B cell (primary cell): Measurements from ENCODE around the gene DGUOK. TPM values are rescaled to one million over a fixed set of nuclear protein-coding genes. Genes with fewer than 3 reads are reported as not detected.
A peak's percentile ranks its signal among the peaks of the same experiment; 100 is the strongest.

Experiments used
- ATAC-seq: fragments of 200-7000 bp; cut with Tn5 transposase; one replicate; pipeline ENCODE4 v1.10.0; 2021; ENCODE audit warnings: low read depth, mild to moderate bottlenecking, moderate number of reproducible peaks, moderate library complexity
- CTCF ChIA-PET: fragments of 350-600 bp; sonication (Branson Sonifier 250); formaldehyde crosslinking; loops from one replicate; lab custom pipeline; 2021; ENCODE audit warnings: antibody characterized with exemption, inconsistent platforms; lab: Charles Lee
- POLR2A ChIA-PET: fragments of 350-600 bp; sonication (Branson Sonifier 250); formaldehyde crosslinking; loops from one replicate; lab custom pipeline; 2021; ENCODE audit warnings: antibody characterized with exemption; lab: Charles Lee
- DNase-seq: peaks from one replicate; pipeline ENCODE4 v3.0.0; 2013
- H2AFZ ChIP-seq: 2 replicates; pipeline ENCODE4 v1.6.1; 2012; ENCODE audit warnings: mild to moderate bottlenecking, low read depth, low read length; ENCODE audit not compliant: insufficient read depth, poor library complexity, severe bottlenecking
- H3K27ac ChIP-seq, 2 donors: 1 replicate in 1 of 2; 2 replicates in 1 of 2; pipeline ENCODE4 v1.5.1; 2012 to 2013; ENCODE audit warnings: low read length in 2 of 2, mild to moderate bottlenecking in 2 of 2, moderate library complexity in 1 of 2
- H3K27me3 ChIP-seq, 4 experiments: fragments of 200-600 bp in 1 of 4; sonication (generic) in 1 of 4; replicated peaks in 1 of 4; 1 replicate in 2 of 4; 2 replicates in 2 of 4; pipeline versions ENCODE4 v1.6.1 to v1.7.0; 2013 to 2016; ENCODE audit warnings: low read length in 3 of 4, mild to moderate bottlenecking in 2 of 4, mixed read lengths in 1 of 4, moderate library complexity in 1 of 4; ENCODE audit not compliant: insufficient read depth in 4 of 4, control insufficient read depth in 3 of 4; ENCODE audit errors: control extremely low read depth in 1 of 4
- H3K36me3 ChIP-seq, 2 experiments: replicated peaks in 1 of 2; 1 replicate in 1 of 2; 2 replicates in 1 of 2; pipeline versions ENCODE4 v1.6.1 to v1.7.1; 2013; ENCODE audit warnings: low read length in 1 of 2; ENCODE audit not compliant: insufficient read depth in 2 of 2, control insufficient read depth in 1 of 2; ENCODE audit errors: control extremely low read depth in 1 of 2, extremely low read depth in 1 of 2
- H3K4me1 ChIP-seq, 2 donors: fragments of 200-600 bp in 1 of 2; sonication (generic) in 1 of 2; 1 replicate in 1 of 2; 2 replicates in 1 of 2; pipeline versions ENCODE4 v1.5.1 to v1.6.1; 2013 to 2017; ENCODE audit warnings: low read length in 2 of 2; ENCODE audit not compliant: control insufficient read depth in 2 of 2, insufficient read depth in 2 of 2
- H3K4me2 ChIP-seq: replicated peaks from 2 replicates; pipeline ENCODE3; 2012; ENCODE audit warnings: mild to moderate bottlenecking, low read depth, low read length; ENCODE audit not compliant: poor library complexity, severe bottlenecking
- H3K4me3 ChIP-seq, 5 experiments: fragments of 200-600 bp in 1 of 5; sonication (generic) in 1 of 5; 1 replicate in 3 of 5; 2 replicates in 2 of 5; pipeline versions ENCODE4 v1.5.1 to v1.7.0; 2011 to 2016; ENCODE audit warnings: low read length in 4 of 5, mild to moderate bottlenecking in 4 of 5, low read depth in 2 of 5, control low read depth in 1 of 5, moderate library complexity in 1 of 5; ENCODE audit not compliant: insufficient read depth in 1 of 5; ENCODE audit errors: control extremely low read depth in 1 of 5, extremely low read depth in 1 of 5
- H3K79me2 ChIP-seq: fragments of 200-600 bp; sonication (generic); one replicate; pipeline ENCODE4 v1.6.0; 2016; ENCODE audit warnings: low read length; ENCODE audit not compliant: control insufficient read depth, insufficient read depth
- H3K9ac ChIP-seq: fragments of 200-600 bp; sonication (generic); 2 replicates; pipeline ENCODE4 v1.6.1; 2017; ENCODE audit warnings: mild to moderate bottlenecking, low read length, moderate library complexity
- H3K9me3 ChIP-seq, 3 donors: one replicate each; pipeline versions ENCODE4 v1.6.1 to v1.7.1; 2013; ENCODE audit warnings: low read length in 2 of 3; ENCODE audit not compliant: control insufficient read depth in 2 of 3, insufficient read depth in 1 of 3; ENCODE audit errors: control extremely low read depth in 1 of 3
- H4K20me1 ChIP-seq: 2 replicates; pipeline ENCODE4 v1.6.0; 2012; ENCODE audit warnings: mild to moderate bottlenecking, low read length; ENCODE audit not compliant: insufficient read depth, control insufficient read depth, poor library complexity, severe bottlenecking
- H3K27ac Mint-ChIP-seq: one replicate; pipeline ENCODE4 v1.8.0; 2021; ENCODE audit warnings: mixed read lengths
- H3K27me3 Mint-ChIP-seq: one replicate; pipeline ENCODE4 v1.8.0; 2021; ENCODE audit warnings: mixed read lengths
- H3K4me1 Mint-ChIP-seq: one replicate; pipeline ENCODE4 v1.8.0; 2021; ENCODE audit warnings: mixed read lengths
- H3K4me3 Mint-ChIP-seq: one replicate; pipeline ENCODE4 v1.8.0; 2021; ENCODE audit warnings: mixed read lengths
- H3K9me3 Mint-ChIP-seq: one replicate; pipeline ENCODE4 v1.8.0; 2022; ENCODE audit warnings: mixed read lengths; ENCODE audit not compliant: insufficient read depth
- CTCF ChIP-seq: fragments of 200-600 bp; IDR thresholded peaks from one replicate; pipeline ENCODE4 v1.8.0; 2022; ENCODE audit warnings: antibody characterized with exemption, mild to moderate bottlenecking
- EZH2 ChIP-seq: IDR thresholded peaks from 2 replicates; pipeline ENCODE4 v1.6.1; 2012; ENCODE audit warnings: borderline replicate concordance, low read depth, mild to moderate bottlenecking, moderate library complexity, low read length; ENCODE audit not compliant: insufficient read depth, poor library complexity, severe bottlenecking
- WGBS: methylation state at CpG from one replicate; pipeline ENCODE4 v1.1.5; 2013; ENCODE audit warnings: missing lambda C conversion rate; ENCODE audit not compliant: insufficient coverage; 5-methylcytosine and 5-hydroxymethylcytosine counted together
- intact Hi-C: fragments of 100-400 bp; cut with micrococcal nuclease; formaldehyde crosslinking; loops from one replicate; pipeline ENCODE4 v1.10.0; 2022
- polyA plus RNA-seq: library from polyadenylated mRNA; depleted of rRNA; stranded (reverse); fragments of >200 nt; gene quantifications from 2 replicates; pipeline ENCODE4 v1.2.3, GENCODE V29; 2012
- total RNA-seq, 2 donors: library from RNA; stranded (reverse); fragments of 120-200 nt in 1 of 2; gene quantifications; 1 replicate in 1 of 2; 2 replicates in 1 of 2; pipeline versions ENCODE4 v1.2.3 to v1.2.4, GENCODE V29; 2013 to 2022

Gene DGUOK
- total and polyA plus RNA-seq, 2 donors (not counting 1 experiment from before 2014, with no cell fraction given), result 61.7 to 81.5 TPM

- H3K4me1 ChIP-seq, result peaks cover 3 to 12% of the 10 kb centered on the region in 2 donors
- peaks cover 6% of the 10 kb centered on the region for H3K4me1 Mint-ChIP-seq
- ATAC-seq (no peak), DNase-seq (no peak)
- H3K27ac ChIP-seq, result no peak overlapping the region
- no peak overlapping the region for H3K4me3 ChIP-seq
- no peaks in the 10 kb centered on the region for H3K36me3 ChIP-seq
- WGBS, result 89% methylated on average over 4 of the region's 4 CpGs
- H3K4me2 ChIP-seq, result no peak overlapping the region
- H3K9me3 Mint-ChIP-seq, result no peaks in the 10 kb centered on the region
- intact Hi-C loops, result no loop called here
- H3K9me3 ChIP-seq, result no peaks in the 10 kb centered on the region
- no peak overlapping the region for H3K9ac ChIP-seq
- no peaks in the 10 kb centered on the region for H3K79me2 ChIP-seq
- ChIA-PET POLR2A (interaction anchor here (0.6 kb wide), 1 partner anchor 663 kb away, joined by 3 read pairs; no protein-coding TSS in a partner anchor), CTCF (no interaction called here)
- H3K27me3 Mint-ChIP-seq, result peaks cover 8% of the 10 kb centered on the region
- H3K27me3 ChIP-seq, result peaks cover 0 to 3% (median 0%) of the 10 kb centered on the region in 4 experiments
- no peak overlapping the region for H3K27ac Mint-ChIP-seq
- H4K20me1 ChIP-seq, result no peaks in the 10 kb centered on the region
- no peak overlapping the region for H3K4me3 Mint-ChIP-seq
- H2AFZ ChIP-seq, result peak overlapping the region; percentile 8
- TF ChIP-seq EZH2 (no peak), CTCF (no peak)
Observed at GRCh38 chr2:73897240-73897583, 29.5 kb upstream of the DGUOK start.

- ATAC-seq, result no peak
- H3K4me1 ChIP-seq, result peaks cover 3 to 12% of the 10 kb centered on the region in 2 donors
- Mint-ChIP-seq H3K4me1 (peaks cover 6% of the 10 kb centered on the region), H3K4me3 (no peak overlapping the region), H3K27ac (no peak overlapping the region), H3K9me3 (no peaks in the 10 kb centered on the region), H3K27me3 (peaks cover 15% of the 10 kb centered on the region)
- no peak for TF ChIP-seq EZH2
- TF ChIP-seq CTCF, result no peak
- no peaks in the 10 kb centered on the region for H3K36me3 ChIP-seq
- intact Hi-C loops, result no loop called here
- no peaks in the 10 kb centered on the region for H3K9me3 ChIP-seq
- H3K27ac ChIP-seq, result no peak overlapping the region
- H3K27me3 ChIP-seq, result peaks cover 0 to 3% (median 0%) of the 10 kb centered on the region in 4 experiments
- H2AFZ ChIP-seq, result no peak overlapping the region
- DNase-seq, result no peak
- no peaks in the 10 kb centered on the region for H4K20me1 ChIP-seq
- no peak overlapping the region for H3K9ac ChIP-seq
- H3K4me3 ChIP-seq, result no peak overlapping the region
- H3K4me2 ChIP-seq, result no peak overlapping the region
- CTCF ChIA-PET, result interaction anchor here (1.6 kb wide), 1 partner anchor 10 kb away, joined by 7 read pairs; no protein-coding TSS in a partner anchor
- H3K79me2 ChIP-seq, result no peaks in the 10 kb centered on the region
- POLR2A ChIA-PET, result interaction anchor here (0.7 kb wide), 1 partner anchor 104 kb away, joined by 3 read pairs; no protein-coding TSS in a partner anchor
- 76% methylated on average over 5 of the region's 6 CpGs for WGBS
Observed at GRCh38 chr2:73897934-73898333, 28.7 kb upstream of the DGUOK start.
